IPS DF 19.7 (cell line): ENCODE results near the gene NFX1.
"Not testable (repeated sequence)": the region's sequence is repeated elsewhere in the genome, so short reads cannot be mapped to it uniquely, and the experiment has no call there.

Experiments
- DNase-seq: peaks from one replicate; pipeline ENCODE4 v3.0.0-alpha.2; 2013; ENCODE audit warnings: low read depth, low spot score

Gene NFX1

GRCh38 chr9:33310748-33311147 lies 20.4 kb downstream of the NFX1 start:
- DNase-seq: no peak

GRCh38 chr9:33311953-33312352 lies 21.6 kb downstream of the NFX1 start:
- no peak for DNase-seq

GRCh38 chr9:33315371-33315770 lies 25.1 kb downstream of the NFX1 start:
- no peak for DNase-seq

- DNase-seq: not testable (repeated sequence)
Observed at GRCh38 chr9:33317136-33317535, 26.8 kb downstream of the NFX1 start.

GRCh38 chr9:33318225-33318624 lies 27.9 kb downstream of the NFX1 start:
- DNase-seq: no peak

GRCh38 chr9:33318781-33319180 lies 28.5 kb downstream of the NFX1 start:
- DNase-seq: no peak

- no peak for DNase-seq
Observed at GRCh38 chr9:33320230-33320567, 29.9 kb downstream of the NFX1 start.

- no peak for DNase-seq
Observed at GRCh38 chr9:33320568-33321261, 30.4 kb downstream of the NFX1 start.

GRCh38 chr9:33329117-33329563 lies 38.8 kb downstream of the NFX1 start:
- DNase-seq: no peak

- DNase-seq: no peak
Observed at GRCh38 chr9:33329979-33330378, 39.7 kb downstream of the NFX1 start.

- no peak for DNase-seq
Observed at GRCh38 chr9:33331377-33331891, 41.1 kb downstream of the NFX1 start.

GRCh38 chr9:33332011-33332410 lies 41.7 kb downstream of the NFX1 start:
- DNase-seq: no peak

- not testable (repeated sequence) for DNase-seq
Observed at GRCh38 chr9:33332956-33333355, 42.6 kb downstream of the NFX1 start.

GRCh38 chr9:33340186-33340585 lies 49.9 kb downstream of the NFX1 start:
- no peak for DNase-seq

GRCh38 chr9:33341182-33341581 lies 50.9 kb downstream of the NFX1 start:
- DNase-seq: no peak

GRCh38 chr9:33344145-33344544 lies 53.8 kb downstream of the NFX1 start:
- DNase-seq: no peak

GRCh38 chr9:33346564-33346963 lies 56.2 kb downstream of the NFX1 start:
- no peak for DNase-seq

GRCh38 chr9:33348998-33349397 lies 58.7 kb downstream of the NFX1 start:
- DNase-seq: no peak

GRCh38 chr9:33349743-33350142 lies 59.4 kb downstream of the NFX1 start:
- no peak for DNase-seq

GRCh38 chr9:33350310-33350709 lies 60.0 kb downstream of the NFX1 start:
- no peak for DNase-seq

GRCh38 chr9:33351547-33351946 lies 61.2 kb downstream of the NFX1 start:
- DNase-seq: no peak

GRCh38 chr9:33354651-33355211 lies 64.4 kb downstream of the NFX1 start:
- no peak for DNase-seq

GRCh38 chr9:33355933-33356332 lies 65.6 kb downstream of the NFX1 start:
- DNase-seq: no peak
